HCT116 (cell line): Measurements from ENCODE around the gene TGM1. TPM values are rescaled to one million over a fixed set of nuclear protein-coding genes. Genes with fewer than 3 reads are reported as not detected.

Experiments used
- ATAC-seq: fragments of 200-7000 bp; cut with Tn5 transposase; 2 replicates; pipeline ENCODE4 v1.9.1; 2020; ENCODE audit warnings: mild to moderate bottlenecking, moderate library complexity
- BruUV-seq: library from RNA; stranded (reverse); fragments of 400-500 nt; replicated peaks from 2 replicates; lab custom pipeline; 2021; lab: Mats Ljungman, UMichigan
- CTCF ChIA-PET: fragments of 300-600 bp; sonication (Branson Sonifier 250); formaldehyde crosslinking; loops from one replicate; lab custom pipeline; 2021; ENCODE audit warnings: antibody characterized with exemption; lab: Charles Lee
- POLR2A ChIA-PET: fragments of 300-600, 350-600 bp; sonication (Branson Sonifier 250); formaldehyde crosslinking; loops from one replicate; lab custom pipeline; 2021; ENCODE audit warnings: antibody characterized with exemption; lab: Charles Lee
- RAD21 ChIA-PET, 2 experiments: fragments of 300-600 bp; sonication (Branson Sonifier 250); formaldehyde crosslinking; loops; one replicate each; lab custom pipeline; 2023; ENCODE audit warnings: low total read pairs in 2 of 2; ENCODE audit not compliant: uncharacterized antibody in 2 of 2, unreplicated experiment in 2 of 2, low non-redundant PET in 1 of 2; lab: Charles Lee
- DNase-seq: peaks from one replicate; pipeline ENCODE4 v3.0.0-alpha.2; 2010; ENCODE audit warnings: low read depth, low spot score
- H2AFZ ChIP-seq: fragments of 200-600 bp; shearing (Covaris generic), sonication (generic); 2 replicates; pipeline ENCODE4 v1.6.1; 2017; ENCODE audit warnings: low read depth, mixed run types, mixed read lengths, antibody characterized with exemption, low read length; ENCODE audit not compliant: poor library complexity, severe bottlenecking
- H3K27ac ChIP-seq: 2 replicates; pipeline ENCODE4 v1.5.1; 2012; ENCODE audit warnings: low read depth, low read length
- H3K27me3 ChIP-seq: fragments of 200-600 bp; sonication (generic); 2 replicates; pipeline ENCODE4 v1.6.1; 2016; ENCODE audit warnings: mixed run types, low read length, mixed read lengths; ENCODE audit not compliant: insufficient read depth
- H3K36me3 ChIP-seq, 2 experiments: fragments of 200-500 bp in 1 of 2; fragments of 200-600 bp in 1 of 2; sonication (Bioruptor generic) in 1 of 2; sonication (generic) in 1 of 2; 2 replicates each; pipeline versions ENCODE4 v1.5.1 to v1.6.1; 2014 to 2016; ENCODE audit warnings: low read length in 2 of 2, inconsistent platforms in 1 of 2, mixed read lengths in 1 of 2, mixed run types in 1 of 2; ENCODE audit not compliant: insufficient read depth in 2 of 2, control insufficient read depth in 1 of 2
- H3K4me1 ChIP-seq, 2 experiments: fragments of 200-600 bp in 1 of 2; sonication (generic) in 1 of 2; 2 replicates each; pipeline versions ENCODE4 v1.5.1 to v1.6.1; 2012 to 2017; ENCODE audit warnings: low read length in 2 of 2, inconsistent platforms in 1 of 2, mild to moderate bottlenecking in 1 of 2, mixed read lengths in 1 of 2, mixed run types in 1 of 2, moderate library complexity in 1 of 2; ENCODE audit not compliant: insufficient read depth in 2 of 2, control insufficient read depth in 1 of 2
- H3K4me2 ChIP-seq: fragments of 200-600 bp; sonication (generic); 2 replicates; pipeline ENCODE4 v1.6.1; 2017; ENCODE audit warnings: mixed run types, low read length, mixed read lengths
- H3K4me3 ChIP-seq, 2 experiments: fragments of 200-600 bp in 1 of 2; sonication (generic) in 1 of 2; replicated peaks in 1 of 2; 2 replicates each; pipeline ENCODE4 v1.5.1; 2011 to 2016; ENCODE audit warnings: low read length in 2 of 2, control low read depth in 1 of 2, low read depth in 1 of 2, mild to moderate bottlenecking in 1 of 2, mixed read lengths in 1 of 2, mixed run types in 1 of 2
- H3K79me2 ChIP-seq: fragments of 200-600 bp; sonication (generic); 2 replicates; pipeline ENCODE4 v1.6.1; 2017; ENCODE audit warnings: mild to moderate bottlenecking, mixed run types, low read length, moderate library complexity, mixed read lengths; ENCODE audit not compliant: insufficient read depth
- H3K9ac ChIP-seq: fragments of 200-600 bp; sonication (generic); 2 replicates; pipeline ENCODE4 v1.6.1; 2016; ENCODE audit warnings: low read length, mixed read lengths
- H3K9me2 ChIP-seq: fragments of 200-600 bp; sonication (generic), shearing (Covaris generic); 2 replicates; pipeline ENCODE4 v1.6.1; 2017; ENCODE audit warnings: mixed run types, mild to moderate bottlenecking, moderate library complexity; ENCODE audit not compliant: insufficient read depth
- H3K9me3 ChIP-seq, 2 experiments: fragments of 200-500 bp in 1 of 2; fragments of 200-600 bp in 1 of 2; sonication (Bioruptor generic) in 1 of 2; sonication (generic) in 1 of 2; 2 replicates each; pipeline ENCODE4 v1.6.1; 2014 to 2017; ENCODE audit warnings: low read length in 2 of 2, mixed read lengths in 2 of 2, inconsistent platforms in 1 of 2, low read depth in 1 of 2, mild to moderate bottlenecking in 1 of 2, mixed run types in 1 of 2, moderate library complexity in 1 of 2; ENCODE audit not compliant: control insufficient read depth in 1 of 2, insufficient read depth in 1 of 2
- H4K20me1 ChIP-seq: fragments of 200-600 bp; sonication (generic), shearing (Covaris generic); 2 replicates; pipeline ENCODE4 v1.6.1; 2017; ENCODE audit warnings: mixed run types, mild to moderate bottlenecking, moderate library complexity; ENCODE audit not compliant: insufficient read depth
- CBX3 ChIP-seq: IDR thresholded peaks from 2 replicates; pipeline ENCODE4 v1.6.1; 2012; ENCODE audit warnings: low read depth
- CEBPB ChIP-seq: IDR thresholded peaks from 2 replicates; pipeline ENCODE4 v1.6.1; 2012; ENCODE audit warnings: low read depth
- EZH2phosphoT487 ChIP-seq: fragments of 200-600 bp; IDR thresholded peaks from 2 replicates; pipeline ENCODE4 v1.6.1; 2018; ENCODE audit warnings: antibody characterized with exemption, borderline replicate concordance
- POLR2AphosphoS5 ChIP-seq: IDR thresholded peaks from 2 replicates; pipeline ENCODE4 v1.6.1; 2011; ENCODE audit warnings: mild to moderate bottlenecking, low read depth, low read length, moderate library complexity
- ZFX ChIP-seq: fragments of 450-650 bp; IDR thresholded peaks from 2 replicates; pipeline ENCODE4 v1.6.1; 2017
- intact Hi-C: fragments of 100-400 bp; cut with micrococcal nuclease; formaldehyde crosslinking; loops from 2 replicates; pipeline ENCODE4 v1.10.0; 2022
- total RNA-seq: library from RNA; stranded (reverse); gene quantifications from one replicate; pipeline ENCODE4 v1.2.1, GENCODE V29; 2021; ENCODE audit not compliant: unreplicated experiment
- TF ChIP-seq, protein P1 (sequence below): IDR thresholded peaks from 2 replicates; pipeline ENCODE4 v1.6.1; 2012; ENCODE audit warnings: low read depth

TGM1 gene
- total RNA-seq, 1 experiment from 2014 or later, result 5.6 TPM

- CTCF ChIA-PET, result no interaction called here
- TF ChIP-seq ZFX, result peak; percentile 54
- TF ChIP-seq POLR2AphosphoS5, result peak; percentile 50
- TF ChIP-seq CEBPB, result no peak
- Histone ChIP-seq H3K27me3 (no peaks in the 10 kb centered on the region), H3K27ac (peak overlapping the region; percentile 94), H3K9me3 (no peaks in the 10 kb centered on the region), H3K36me3 (peaks cover 17% of the 10 kb centered on the region in 2 experiments; a peak in 3 of 4 replicates), H3K4me2 (peak overlapping the region; percentile 89), H3K4me3 (peak overlapping the region; percentile 96 to 100), H3K4me1 (peaks cover 14 to 22% of the 10 kb centered on the region in 2 experiments), H3K79me2 (peaks cover 86% of the 10 kb centered on the region), H2AFZ (no peak overlapping the region), H3K9me2 (no peaks in the 10 kb centered on the region), H3K9ac (peak overlapping the region; percentile 94), H4K20me1 (no peaks in the 10 kb centered on the region)
- BruUV-seq, result TSS peak; percentile 75
- ATAC-seq (peak; percentile 26), DNase-seq (no peak)
- RAD21 ChIA-PET, result interaction anchor here in 1 of 2 experiments (0.6 kb wide), 1 partner anchor 167 kb away, joined by 6 read pairs; no protein-coding TSS in a partner anchor
- intact Hi-C loops, result loop anchor here (1.0 to 2.0 kb wide), 2 partner anchors 15 to 66 kb away; partner anchors contain the start of gene MDP1
- POLR2A ChIA-PET, result no interaction called here
These were observed 31.5 kb downstream of the TGM1 start for GRCh38 chr14:24231263-24232120.

- POLR2A ChIA-PET, result interaction anchor here (0.9 kb wide), 1 partner anchor 13 kb away, joined by 3 read pairs; the partner anchor contains the start of gene MDP1
- peaks cover 88% of the 10 kb centered on the region for H3K79me2 ChIP-seq
- no TSS peak for BruUV-seq
These were observed 34.1 kb downstream of the TGM1 start for GRCh38 chr14:24228902-24229301.

More at GRCh38 chr14:24228902-24229301, 34.1 kb downstream of the TGM1 start:
- intact Hi-C loops, result no loop called here
- Histone ChIP-seq H3K4me3 (no peak overlapping the region), H3K4me1 (peaks cover 13 to 21% of the 10 kb centered on the region in 2 experiments), H4K20me1 (no peaks in the 10 kb centered on the region), H3K36me3 (peaks cover 4 to 10% of the 10 kb centered on the region in 2 experiments; a peak in 3 of 4 replicates), H3K27me3 (no peaks in the 10 kb centered on the region), H3K9ac (no peak overlapping the region), H3K9me3 (no peaks in the 10 kb centered on the region), H3K27ac (no peak overlapping the region), H3K4me2 (no peak overlapping the region), H3K9me2 (no peaks in the 10 kb centered on the region), H2AFZ (no peak overlapping the region)
- ChIA-PET CTCF (interaction anchor here (1.2 kb wide), 1 partner anchor 13 kb away, joined by 4 read pairs; the partner anchor contains the start of gene MDP1), RAD21 (no interaction called here)
- ATAC-seq (no peak), DNase-seq (no peak)
- TF ChIP-seq ZFX, result no peak
- TF ChIP-seq, protein P1, sequence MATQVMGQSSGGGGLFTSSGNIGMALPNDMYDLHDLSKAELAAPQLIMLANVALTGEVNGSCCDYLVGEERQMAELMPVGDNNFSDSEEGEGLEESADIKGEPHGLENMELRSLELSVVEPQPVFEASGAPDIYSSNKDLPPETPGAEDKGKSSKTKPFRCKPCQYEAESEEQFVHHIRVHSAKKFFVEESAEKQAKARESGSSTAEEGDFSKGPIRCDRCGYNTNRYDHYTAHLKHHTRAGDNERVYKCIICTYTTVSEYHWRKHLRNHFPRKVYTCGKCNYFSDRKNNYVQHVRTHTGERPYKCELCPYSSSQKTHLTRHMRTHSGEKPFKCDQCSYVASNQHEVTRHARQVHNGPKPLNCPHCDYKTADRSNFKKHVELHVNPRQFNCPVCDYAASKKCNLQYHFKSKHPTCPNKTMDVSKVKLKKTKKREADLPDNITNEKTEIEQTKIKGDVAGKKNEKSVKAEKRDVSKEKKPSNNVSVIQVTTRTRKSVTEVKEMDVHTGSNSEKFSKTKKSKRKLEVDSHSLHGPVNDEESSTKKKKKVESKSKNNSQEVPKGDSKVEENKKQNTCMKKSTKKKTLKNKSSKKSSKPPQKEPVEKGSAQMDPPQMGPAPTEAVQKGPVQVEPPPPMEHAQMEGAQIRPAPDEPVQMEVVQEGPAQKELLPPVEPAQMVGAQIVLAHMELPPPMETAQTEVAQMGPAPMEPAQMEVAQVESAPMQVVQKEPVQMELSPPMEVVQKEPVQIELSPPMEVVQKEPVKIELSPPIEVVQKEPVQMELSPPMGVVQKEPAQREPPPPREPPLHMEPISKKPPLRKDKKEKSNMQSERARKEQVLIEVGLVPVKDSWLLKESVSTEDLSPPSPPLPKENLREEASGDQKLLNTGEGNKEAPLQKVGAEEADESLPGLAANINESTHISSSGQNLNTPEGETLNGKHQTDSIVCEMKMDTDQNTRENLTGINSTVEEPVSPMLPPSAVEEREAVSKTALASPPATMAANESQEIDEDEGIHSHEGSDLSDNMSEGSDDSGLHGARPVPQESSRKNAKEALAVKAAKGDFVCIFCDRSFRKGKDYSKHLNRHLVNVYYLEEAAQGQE, result no peak
- no peak for TF ChIP-seq EZH2phosphoT487
- TF ChIP-seq CBX3, result no peak
